ENCODE measurements around the gene USP13. TPM values are rescaled to one million over a fixed set of nuclear protein-coding genes. Genes with fewer than 3 reads are reported as not detected.

Gene USP13
- total RNA-seq, 4 donors from 2014 or later: 2.3 to 8.3 (median 5.8) TPM

- Histone ChIP-seq H3K27ac (no peak overlapping the region), H3K27me3 (no peaks in the 10 kb centered on the region), H3K4me3 (no peak overlapping the region), H3K4me1 (no peaks in the 10 kb centered on the region), H3K9me3 (no peaks in the 10 kb centered on the region), H3K36me3 (no peaks in the 10 kb centered on the region)
- WGBS: 88% methylated on average over 3 of the region's 3 CpGs
- no peak for TF ChIP-seq EP300 (IDR thresholded peaks at IDR 0.05)
- no peak for TF ChIP-seq POLR2A (IDR thresholded peaks at IDR 0.05)
- no peak for TF ChIP-seq CTCF (IDR thresholded peaks at IDR 0.05)
- no peak for TF ChIP-seq POLR2AphosphoS5 (IDR thresholded peaks at IDR 0.05)
- no peak for DNase-seq (ENCODE audit: low spot score in 2 of 2)
Measured at GRCh38 chr3:179822296-179822695, 169.5 kb downstream of the USP13 start.

GRCh38 chr3:179825527-179826246, 172.8 kb downstream of the USP13 start:
- no peak for TF ChIP-seq CTCF (IDR thresholded peaks at IDR 0.05)
- no peak for TF ChIP-seq EP300 (IDR thresholded peaks at IDR 0.05)
- no peak for TF ChIP-seq POLR2A (IDR thresholded peaks at IDR 0.05)
- no peak for TF ChIP-seq POLR2AphosphoS5 (IDR thresholded peaks at IDR 0.05)
- Histone ChIP-seq H3K4me3 (no peak overlapping the region), H3K36me3 (no peaks in the 10 kb centered on the region), H3K4me1 (no peaks in the 10 kb centered on the region), H3K9me3 (no peaks in the 10 kb centered on the region), H3K27me3 (no peaks in the 10 kb centered on the region), H3K27ac (no peak overlapping the region)
- WGBS: 65% methylated on average over 6 of the region's 6 CpGs
- no peak for DNase-seq (ENCODE audit: low spot score in 2 of 2)

- no peaks in the 10 kb centered on the region for H3K4me1 ChIP-seq
- H3K36me3 ChIP-seq: no peaks in the 10 kb centered on the region
- no peak overlapping the region for H3K27ac ChIP-seq
- H3K9me3 ChIP-seq: no peaks in the 10 kb centered on the region
- no peak for TF ChIP-seq EP300 (IDR thresholded peaks at IDR 0.05)
- TF ChIP-seq POLR2AphosphoS5 (IDR thresholded peaks at IDR 0.05): no peak
- no peak for TF ChIP-seq POLR2A (IDR thresholded peaks at IDR 0.05)
- TF ChIP-seq CTCF (IDR thresholded peaks at IDR 0.05): no peak
- 6% methylated on average over 1 of the region's 1 CpG for WGBS
- no peak for DNase-seq (ENCODE audit: low spot score in 2 of 2)
- no peaks in the 10 kb centered on the region for H3K27me3 ChIP-seq
- H3K4me3 ChIP-seq: no peak overlapping the region
Measured at GRCh38 chr3:179826247-179826637, 173.4 kb downstream of the USP13 start.

- H3K9me3 ChIP-seq: no peaks in the 10 kb centered on the region
- no peak overlapping the region for H3K27ac ChIP-seq
- 84% methylated on average over 2 of the region's 2 CpGs for WGBS
- TF ChIP-seq POLR2A (IDR thresholded peaks at IDR 0.05) (no peak), CTCF (IDR thresholded peaks at IDR 0.05) (no peak), POLR2AphosphoS5 (IDR thresholded peaks at IDR 0.05) (no peak), EP300 (IDR thresholded peaks at IDR 0.05) (no peak)
- no peak overlapping the region for H3K4me3 ChIP-seq
- H3K36me3 ChIP-seq: no peaks in the 10 kb centered on the region
- no peak for DNase-seq (ENCODE audit: low spot score in 2 of 2)
- no peaks in the 10 kb centered on the region for H3K27me3 ChIP-seq
- H3K4me1 ChIP-seq: no peaks in the 10 kb centered on the region
Measured at GRCh38 chr3:179828738-179829137, 175.9 kb downstream of the USP13 start.

- Histone ChIP-seq H3K4me3 (no peak overlapping the region), H3K27me3 (no peaks in the 10 kb centered on the region), H3K27ac (no peak overlapping the region), H3K36me3 (no peaks in the 10 kb centered on the region), H3K9me3 (no peaks in the 10 kb centered on the region), H3K4me1 (no peaks in the 10 kb centered on the region)
- DNase-seq (ENCODE audit: low spot score in 2 of 2): no peak
- TF ChIP-seq EP300 (IDR thresholded peaks at IDR 0.05): no peak
- no peak for TF ChIP-seq POLR2AphosphoS5 (IDR thresholded peaks at IDR 0.05)
- TF ChIP-seq POLR2A (IDR thresholded peaks at IDR 0.05): no peak
- TF ChIP-seq CTCF (IDR thresholded peaks at IDR 0.05): no peak
- 48% methylated on average over 5 of the region's 5 CpGs for WGBS
Measured at GRCh38 chr3:179829401-179829800, 176.6 kb downstream of the USP13 start.
